OCI-LY7 (cell line): Measurements from ENCODE around the gene SPATA2L. TPM values are rescaled to one million over a fixed set of nuclear protein-coding genes. Genes with fewer than 3 reads are reported as not detected.

Experiments used
- BruUV-seq: library from RNA; stranded (reverse); fragments of 400-500 nt; replicated peaks from 2 replicates; lab custom pipeline; 2021; lab: Mats Ljungman, UMichigan
- CTCF ChIA-PET: fragments of 300-600 bp; sonication (Branson Sonifier 250); formaldehyde crosslinking; loops from one replicate; lab custom pipeline; 2022; ENCODE audit warnings: antibody characterized with exemption; ENCODE audit not compliant: unreplicated experiment; lab: Charles Lee
- POLR2A ChIA-PET: fragments of 300-600 bp; sonication (Branson Sonifier 250); formaldehyde crosslinking; loops from one replicate; lab custom pipeline; 2022; ENCODE audit warnings: antibody characterized with exemption; lab: Charles Lee
- DNase-seq: peaks from one replicate; pipeline ENCODE4 v3.0.0-alpha.2; 2015; ENCODE audit warnings: low spot score
- H2AFZ ChIP-seq: fragments of 200-600 bp; sonication (generic), shearing (Covaris generic); 2 replicates; pipeline ENCODE4 v1.6.1; 2014; ENCODE audit warnings: mild to moderate bottlenecking, antibody characterized with exemption, low read length, moderate library complexity
- H3K27ac ChIP-seq: fragments of 200-600 bp; sonication (generic); 2 replicates; pipeline ENCODE4 v1.5.1; 2014; ENCODE audit warnings: mixed run types, low read depth, mild to moderate bottlenecking, moderate library complexity, low read length, inconsistent platforms; ENCODE audit not compliant: poor library complexity, severe bottlenecking
- H3K36me3 ChIP-seq: fragments of 200-600 bp; sonication (generic); 2 replicates; pipeline ENCODE4 v1.6.1; 2014; ENCODE audit warnings: mild to moderate bottlenecking, antibody characterized with exemption, low read length, moderate library complexity, mixed read lengths; ENCODE audit not compliant: insufficient read depth
- H3K4me1 ChIP-seq: fragments of 200-600 bp; sonication (generic); 2 replicates; pipeline ENCODE4 v1.5.1; 2014; ENCODE audit warnings: mild to moderate bottlenecking, low read length; ENCODE audit not compliant: insufficient read depth, poor library complexity, severe bottlenecking
- H3K4me2 ChIP-seq: fragments of 200-600 bp; sonication (generic); 2 replicates; pipeline ENCODE4 v1.6.1; 2014; ENCODE audit warnings: mild to moderate bottlenecking, low read length
- H3K4me3 ChIP-seq: fragments of 200-600 bp; sonication (generic); 2 replicates; pipeline ENCODE4 v1.5.1; 2014; ENCODE audit warnings: mild to moderate bottlenecking, low read depth, low read length; ENCODE audit not compliant: poor library complexity, severe bottlenecking
- H3K79me2 ChIP-seq: fragments of 200-600 bp; sonication (generic); 2 replicates; pipeline ENCODE4 v1.6.1; 2016; ENCODE audit warnings: low read depth, mild to moderate bottlenecking, low read length, moderate library complexity, mixed read lengths; ENCODE audit not compliant: insufficient read depth
- H3K9me2 ChIP-seq: fragments of 200-600 bp; sonication (generic); 2 replicates; pipeline ENCODE4 v1.6.1; 2016; ENCODE audit warnings: mild to moderate bottlenecking, low read length, mixed read lengths; ENCODE audit not compliant: insufficient read depth
- H3K9me3 ChIP-seq: fragments of 200-600 bp; sonication (generic); 2 replicates; pipeline ENCODE4 v1.6.1; 2014; ENCODE audit warnings: mild to moderate bottlenecking, mixed run types, low read length, mixed read lengths
- H4K20me1 ChIP-seq: fragments of 200-600 bp; sonication (generic); 2 replicates; pipeline ENCODE4 v1.6.1; 2014; ENCODE audit warnings: mild to moderate bottlenecking, antibody characterized with exemption, low read length, moderate library complexity, mixed read lengths; ENCODE audit not compliant: insufficient read depth
- CTCF ChIP-seq: fragments of 200-600 bp; sonication (generic); conservative IDR thresholded peaks from 2 replicates; pipeline ENCODE4 v1.5.1; 2014; ENCODE audit warnings: mild to moderate bottlenecking, antibody characterized with exemption, low read length, moderate library complexity, mixed read lengths
- EZH2phosphoT487 ChIP-seq: fragments of 200-600 bp; sonication (generic); IDR thresholded peaks from 2 replicates; pipeline ENCODE4 v1.6.1; 2018; ENCODE audit warnings: low read depth, borderline replicate concordance, mild to moderate bottlenecking, mixed run types, antibody characterized with exemption, low read length, moderate library complexity, mixed read lengths
- intact Hi-C: fragments of 100-400 bp; cut with micrococcal nuclease; formaldehyde crosslinking; loops from one replicate; pipeline ENCODE4 v1.10.0; 2022; ENCODE audit not compliant: unreplicated experiment
- total RNA-seq, 2 experiments: library from RNA; depleted of rRNA in 1 of 2; stranded (reverse); fragments of >200 nt in 1 of 2; shearing (Covaris generic) in 1 of 2; gene quantifications; 2 replicates each; pipeline ENCODE4 v1.2.3, GENCODE V29; 2014 to 2022

The SPATA2L gene
- total RNA-seq, 2 experiments from 2014 or later: 7.2 to 13.1 TPM

DNA sequence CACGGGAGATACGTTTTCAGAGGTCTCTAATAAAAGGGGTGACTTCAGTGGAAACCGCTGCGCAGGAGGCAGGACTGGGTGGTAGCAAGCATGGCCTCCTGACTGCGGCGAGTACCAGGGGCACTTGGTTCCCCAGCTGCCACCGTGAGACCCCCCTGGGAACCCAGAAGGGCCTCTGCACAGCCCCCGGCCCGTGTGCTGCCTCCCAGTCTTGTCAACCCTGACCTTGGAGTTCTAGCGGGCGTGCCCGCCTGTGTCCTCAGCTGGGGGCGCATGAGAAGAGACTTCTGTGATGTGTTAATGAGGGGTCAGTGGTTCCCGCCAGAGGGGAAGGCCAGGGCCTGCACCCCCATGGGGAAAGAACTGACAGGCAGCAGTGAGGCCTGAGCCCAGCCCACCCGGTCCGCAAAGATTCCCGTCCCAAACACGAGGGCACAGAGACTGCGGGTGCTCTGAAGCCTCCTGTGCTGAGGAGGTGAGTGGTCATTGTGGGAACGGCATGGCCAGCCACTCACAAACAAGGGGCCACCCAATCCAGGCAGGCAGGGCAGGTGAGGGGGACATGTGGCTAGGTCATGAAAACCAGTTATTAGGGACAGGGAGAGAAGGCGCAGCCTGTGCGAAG is 29.2 kb upstream of the SPATA2L start:
- no peak overlapping the region for H3K4me3 ChIP-seq
- peaks cover 77% of the 10 kb centered on the region for H3K36me3 ChIP-seq
- no peak overlapping the region for H3K27ac ChIP-seq
- no peaks in the 10 kb centered on the region for H3K79me2 ChIP-seq
- CTCF ChIA-PET: no interaction called here
- BruUV-seq: no TSS peak
- no peak for DNase-seq
- H4K20me1 ChIP-seq: no peaks in the 10 kb centered on the region
- intact Hi-C loops: no loop called here
- no peak for TF ChIP-seq EZH2phosphoT487
- no peak for TF ChIP-seq CTCF
- POLR2A ChIA-PET: no interaction called here
- no peaks in the 10 kb centered on the region for H3K9me2 ChIP-seq
- H2AFZ ChIP-seq: no peak overlapping the region
- no peak overlapping the region for H3K4me2 ChIP-seq
- no peaks in the 10 kb centered on the region for H3K4me1 ChIP-seq
- no peaks in the 10 kb centered on the region for H3K9me3 ChIP-seq

GRCh38 chr16:89729863-89730593 is 28.5 kb upstream of the SPATA2L start:
- POLR2A ChIA-PET: no interaction called here
- Histone ChIP-seq H3K4me3 (no peak overlapping the region), H4K20me1 (no peaks in the 10 kb centered on the region), H3K4me1 (no peaks in the 10 kb centered on the region), H2AFZ (no peak overlapping the region), H3K27ac (no peak overlapping the region), H3K4me2 (no peak overlapping the region), H3K36me3 (peaks cover 70% of the 10 kb centered on the region), H3K79me2 (no peaks in the 10 kb centered on the region), H3K9me3 (no peaks in the 10 kb centered on the region), H3K9me2 (no peaks in the 10 kb centered on the region)
- CTCF ChIA-PET: no interaction called here
- TF ChIP-seq CTCF (no peak), EZH2phosphoT487 (no peak)
- intact Hi-C loops: no loop called here
- no TSS peak for BruUV-seq
- no peak for DNase-seq

- Histone ChIP-seq H3K4me2 (no peak overlapping the region), H3K9me2 (no peaks in the 10 kb centered on the region), H4K20me1 (no peaks in the 10 kb centered on the region), H3K4me3 (no peak overlapping the region), H3K27ac (no peak overlapping the region), H3K36me3 (peaks cover 67% of the 10 kb centered on the region), H3K79me2 (no peaks in the 10 kb centered on the region), H3K4me1 (no peaks in the 10 kb centered on the region), H2AFZ (no peak overlapping the region), H3K9me3 (no peaks in the 10 kb centered on the region)
- BruUV-seq: no TSS peak
- DNase-seq: no peak
- intact Hi-C loops: no loop called here
- CTCF ChIA-PET: no interaction called here
- POLR2A ChIA-PET: no interaction called here
- TF ChIP-seq CTCF: no peak
- no peak for TF ChIP-seq EZH2phosphoT487
Measured at GRCh38 chr16:89729293-89729692, 27.8 kb upstream of the SPATA2L start.
